MCF 10A (cell line): ENCODE results near the gene GLRB. TPM values are rescaled to one million over a fixed set of nuclear protein-coding genes. Genes with fewer than 3 reads are reported as not detected.
A peak's percentile ranks its signal among the peaks of the same experiment; 100 is the strongest.

ENCODE experiments used
- BruUV-seq: library from RNA; stranded (reverse); fragments of 400-500 nt; replicated peaks from 2 replicates; lab custom pipeline; 2021; lab: Mats Ljungman, UMichigan
- CTCF ChIA-PET: fragments of 300-600 bp; sonication (Branson Sonifier 250); formaldehyde crosslinking; extraction: SDS; loops from one replicate; lab custom pipeline; 2021; ENCODE audit warnings: antibody characterized with exemption, inconsistent platforms; lab: Yijun Ruan, JAX
- POLR2A ChIA-PET: fragments of 300-600, 350-650 bp; sonication (Branson Sonifier 250); formaldehyde crosslinking; extraction: SDS; loops from one replicate; lab custom pipeline; 2020; ENCODE audit warnings: antibody characterized with exemption, inconsistent platforms; lab: Yijun Ruan, JAX
- DNase-seq: peaks from one replicate; pipeline ENCODE4 v3.0.0-alpha.2; 2018; ENCODE audit not compliant: unreplicated experiment
- H3K27ac Mint-ChIP-seq: one replicate; pipeline ENCODE4 v1.8.0; 2022; ENCODE audit warnings: mild to moderate bottlenecking, low read depth, mixed read lengths; ENCODE audit not compliant: unreplicated experiment
- H3K27me3 Mint-ChIP-seq: one replicate; pipeline ENCODE4 v1.8.0; 2022; ENCODE audit warnings: mixed read lengths; ENCODE audit not compliant: insufficient read depth, unreplicated experiment
- H3K36me3 Mint-ChIP-seq: one replicate; pipeline ENCODE4 v1.8.0; 2022; ENCODE audit warnings: mild to moderate bottlenecking, moderate library complexity, mixed read lengths; ENCODE audit not compliant: insufficient read depth, unreplicated experiment
- H3K4me1 Mint-ChIP-seq: one replicate; pipeline ENCODE4 v1.8.0; 2022; ENCODE audit warnings: mixed read lengths; ENCODE audit not compliant: insufficient read depth, unreplicated experiment
- H3K4me3 Mint-ChIP-seq: one replicate; pipeline ENCODE4 v1.8.0; 2022; ENCODE audit warnings: mild to moderate bottlenecking, moderate library complexity, mixed read lengths; ENCODE audit not compliant: unreplicated experiment
- H3K9me3 Mint-ChIP-seq: one replicate; pipeline ENCODE4 v1.8.0; 2022; ENCODE audit warnings: mixed read lengths; ENCODE audit not compliant: unreplicated experiment
- CTCF ChIP-seq: fragments of 200-600 bp; IDR thresholded peaks from one replicate; pipeline ENCODE4 v1.8.0; 2022; ENCODE audit warnings: antibody characterized with exemption, mild to moderate bottlenecking; ENCODE audit not compliant: unreplicated experiment
- intact Hi-C: fragments of 100-400 bp; cut with micrococcal nuclease; formaldehyde crosslinking; loops from 2 replicates; pipeline ENCODE4 v1.14.1; 2022
- total RNA-seq: library from RNA; stranded (reverse); gene quantifications from 2 replicates; pipeline ENCODE4 v1.2.3, GENCODE V29; 2022

Gene GLRB
- total RNA-seq, 1 experiment from 2014 or later, result 5.9 TPM

DNA sequence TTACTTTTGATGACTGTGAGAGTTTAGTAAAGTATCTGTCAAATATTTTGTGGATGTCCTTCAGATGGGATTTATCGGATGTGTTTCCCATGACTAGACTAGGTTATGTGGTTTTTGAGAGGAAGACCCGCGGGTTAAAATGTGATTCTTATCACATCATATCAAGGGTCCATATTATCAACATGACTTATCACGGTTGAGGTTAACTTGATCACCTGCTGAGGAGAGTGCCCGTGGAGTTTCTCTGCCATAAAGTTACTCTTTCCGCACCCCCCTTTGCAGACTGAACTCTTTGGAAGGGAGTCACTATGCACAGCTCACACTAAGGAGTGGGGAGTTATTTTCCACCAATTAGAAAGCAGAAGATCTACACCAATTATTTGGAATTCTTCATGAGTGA, 38.7 kb downstream of the GLRB start:
- Mint-ChIP-seq H3K4me3 (no peak overlapping the region), H3K9me3 (no peaks in the 10 kb centered on the region), H3K27ac (no peak overlapping the region), H3K36me3 (no peaks in the 10 kb centered on the region), H3K4me1 (peaks cover 15% of the 10 kb centered on the region), H3K27me3 (no peaks in the 10 kb centered on the region)
- CTCF ChIA-PET, result interaction anchor here (0.6 to 1.4 kb wide), 4 partner anchors 11 to 314 kb away, joined by 3 to 4 read pairs (median 3); no protein-coding TSS in a partner anchor
- BruUV-seq, result no TSS peak
- DNase-seq, result no peak
- intact Hi-C loops, result loop anchor here (5.0 kb wide), 1 partner anchor 37 kb away; the partner anchor contains the start of gene GLRB
- POLR2A ChIA-PET, result interaction anchor here (0.6 kb wide), 1 partner anchor 165 kb away, joined by 3 read pairs; no protein-coding TSS in a partner anchor
- no peak for TF ChIP-seq CTCF

GRCh38 chr4:157115613-157116335, 39.8 kb downstream of the GLRB start:
- peaks cover 15% of the 10 kb centered on the region for H3K4me1 Mint-ChIP-seq
- BruUV-seq, result no TSS peak

DNA sequence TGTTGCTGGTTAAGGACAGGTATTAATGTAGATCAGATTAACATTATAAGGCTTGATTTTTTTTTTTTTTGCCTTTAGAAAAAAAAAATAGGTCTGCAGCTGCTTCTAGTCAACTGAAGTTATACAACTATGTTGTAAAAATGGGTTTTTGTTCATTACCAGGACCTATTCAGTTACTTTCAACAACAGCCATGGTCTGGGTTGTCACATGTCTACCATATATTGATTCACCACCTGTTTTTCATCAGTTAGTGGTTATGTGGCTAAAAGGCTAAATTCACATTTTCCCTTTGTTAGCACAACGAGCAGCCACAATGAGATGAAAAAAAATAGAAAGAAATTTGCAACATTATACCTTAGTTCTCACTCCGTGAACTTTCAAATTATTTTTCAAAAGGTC, 45.5 kb downstream of the GLRB start:
- no peaks in the 10 kb centered on the region for H3K36me3 Mint-ChIP-seq
- ChIA-PET CTCF (no interaction called here), POLR2A (interaction anchor here (0.6 kb wide), 1 partner anchor 579 kb away, joined by 7 read pairs; no protein-coding TSS in a partner anchor)
- H3K9me3 Mint-ChIP-seq, result no peaks in the 10 kb centered on the region
- no peak overlapping the region for H3K4me3 Mint-ChIP-seq
- no TSS peak for BruUV-seq
- H3K4me1 Mint-ChIP-seq, result peaks cover 7% of the 10 kb centered on the region
- no peak for TF ChIP-seq CTCF
- no peak overlapping the region for H3K27ac Mint-ChIP-seq
- H3K27me3 Mint-ChIP-seq, result no peaks in the 10 kb centered on the region
- no peak for DNase-seq
- intact Hi-C loops, result loop anchor here (10.0 kb wide), 1 partner anchor 347 kb away; no protein-coding TSS in a partner anchor

More at GRCh38 chr4:157115613-157116335, 39.8 kb downstream of the GLRB start:
- Mint-ChIP-seq H3K27ac (peak overlapping the region; percentile 60), H3K27me3 (no peaks in the 10 kb centered on the region), H3K36me3 (no peaks in the 10 kb centered on the region), H3K9me3 (no peaks in the 10 kb centered on the region), H3K4me3 (no peak overlapping the region)
- ChIA-PET CTCF (interaction anchor here (0.6 to 1.4 kb wide), 5 partner anchors 24 to 889 kb away, joined by 3 to 4 read pairs (median 3); no protein-coding TSS in a partner anchor), POLR2A (interaction anchor here (0.6 to 0.8 kb wide), 3 partner anchors 20 to 1690 kb away, joined by 3 to 4 read pairs (median 3); no protein-coding TSS in a partner anchor)
- TF ChIP-seq CTCF, result no peak
- peak; percentile 58 for DNase-seq
- intact Hi-C loops, result loop anchor here (5.0 kb wide), 1 partner anchor 38 kb away; the partner anchor contains the start of gene GLRB

GRCh38 chr4:157127571-157127970, 51.6 kb downstream of the GLRB start:
- H3K36me3 Mint-ChIP-seq, result no peaks in the 10 kb centered on the region
- intact Hi-C loops, result loop anchor here (10.0 kb wide), 1 partner anchor 353 kb away; no protein-coding TSS in a partner anchor
- no peaks in the 10 kb centered on the region for H3K4me1 Mint-ChIP-seq
- BruUV-seq, result no TSS peak
- TF ChIP-seq CTCF, result no peak
- POLR2A ChIA-PET, result interaction anchor here (1.2 kb wide), 1 partner anchor 129 kb away, joined by 3 read pairs; no protein-coding TSS in a partner anchor
- H3K9me3 Mint-ChIP-seq, result no peaks in the 10 kb centered on the region
- H3K27me3 Mint-ChIP-seq, result no peaks in the 10 kb centered on the region
- no peak overlapping the region for H3K27ac Mint-ChIP-seq
- no peak overlapping the region for H3K4me3 Mint-ChIP-seq
- CTCF ChIA-PET, result interaction anchor here (0.5 to 1.6 kb wide), 6 partner anchors 9 to 1727 kb away, joined by 3 to 8 read pairs (median 3); no protein-coding TSS in a partner anchor
- DNase-seq, result no peak
